ENCODE measurements around the gene EBI3. TPM values are rescaled to one million over a fixed set of nuclear protein-coding genes. Genes with fewer than 3 reads are reported as not detected.
"Not testable (repeated sequence)": the region's sequence is repeated elsewhere in the genome, so short reads cannot be mapped to it uniquely, and the experiment has no call there.

The EBI3 gene
- total RNA-seq, 1 experiment from 2014 or later, result 1.5 TPM

GRCh38 chr19:4186087-4186993 lies 43.0 kb upstream of the EBI3 start:
- Histone ChIP-seq H3K9me3 (ENCODE audit: low read depth, low read length, poor library complexity, severe bottlenecking) (no peaks in the 10 kb centered on the region), H3K27ac (ENCODE audit: low read depth, low read length, poor library complexity, severe bottlenecking) (no peak overlapping the region), H3K36me3 (ENCODE audit: insufficient read depth, low read length, poor library complexity, severe bottlenecking) (no peaks in the 10 kb centered on the region), H3K4me3 (ENCODE audit: low read depth, low read length, poor library complexity, severe bottlenecking) (no peak overlapping the region), H3K4me1 (ENCODE audit: insufficient read depth, low read length, poor library complexity, severe bottlenecking) (peaks cover 8% of the 10 kb centered on the region), H3K27me3 (replicated peaks; ENCODE audit: insufficient read depth, low read depth, low read length, poor library complexity) (no peaks in the 10 kb centered on the region)
- DNase-seq (ENCODE audit: low spot score), result peak; percentile 88
- TF ChIP-seq EZH2 (IDR thresholded peaks at IDR 0.05; ENCODE audit: borderline replicate concordance, low read depth, low read length, poor library complexity, severe bottlenecking), result no peak
- TF ChIP-seq, protein P1, sequence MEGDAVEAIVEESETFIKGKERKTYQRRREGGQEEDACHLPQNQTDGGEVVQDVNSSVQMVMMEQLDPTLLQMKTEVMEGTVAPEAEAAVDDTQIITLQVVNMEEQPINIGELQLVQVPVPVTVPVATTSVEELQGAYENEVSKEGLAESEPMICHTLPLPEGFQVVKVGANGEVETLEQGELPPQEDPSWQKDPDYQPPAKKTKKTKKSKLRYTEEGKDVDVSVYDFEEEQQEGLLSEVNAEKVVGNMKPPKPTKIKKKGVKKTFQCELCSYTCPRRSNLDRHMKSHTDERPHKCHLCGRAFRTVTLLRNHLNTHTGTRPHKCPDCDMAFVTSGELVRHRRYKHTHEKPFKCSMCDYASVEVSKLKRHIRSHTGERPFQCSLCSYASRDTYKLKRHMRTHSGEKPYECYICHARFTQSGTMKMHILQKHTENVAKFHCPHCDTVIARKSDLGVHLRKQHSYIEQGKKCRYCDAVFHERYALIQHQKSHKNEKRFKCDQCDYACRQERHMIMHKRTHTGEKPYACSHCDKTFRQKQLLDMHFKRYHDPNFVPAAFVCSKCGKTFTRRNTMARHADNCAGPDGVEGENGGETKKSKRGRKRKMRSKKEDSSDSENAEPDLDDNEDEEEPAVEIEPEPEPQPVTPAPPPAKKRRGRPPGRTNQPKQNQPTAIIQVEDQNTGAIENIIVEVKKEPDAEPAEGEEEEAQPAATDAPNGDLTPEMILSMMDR (conservative IDR thresholded peaks at IDR 0.05; ENCODE audit: low read depth, low read length), result peak; percentile 94
- ChIA-PET CTCF (interaction anchor here (1.0 kb wide), 1 partner anchor 15 kb away, joined by 7 read pairs; no protein-coding TSS in a partner anchor), POLR2A (ENCODE audit: low non-redundant PET) (interaction anchor here (0.6 kb wide), 1 partner anchor 22 kb away, joined by 6 read pairs; no protein-coding TSS in a partner anchor)
- no TSS peak for BruUV-seq (replicated peaks)
- intact Hi-C loops (cut with micrococcal nuclease; ENCODE audit: unreplicated experiment), result no loop called here

GRCh38 chr19:4187313-4188122 lies 41.8 kb upstream of the EBI3 start:
- no peaks in the 10 kb centered on the region for H3K36me3 ChIP-seq (ENCODE audit: insufficient read depth, low read length, poor library complexity, severe bottlenecking)
- CTCF ChIA-PET, result interaction anchor here (1.0 kb wide), 1 partner anchor 14 kb away, joined by 7 read pairs; no protein-coding TSS in a partner anchor
- POLR2A ChIA-PET (ENCODE audit: low non-redundant PET), result no interaction called here
- no peak overlapping the region for H3K4me3 ChIP-seq (ENCODE audit: low read depth, low read length, poor library complexity, severe bottlenecking)
- TF ChIP-seq, protein P1 (conservative IDR thresholded peaks at IDR 0.05; ENCODE audit: low read depth, low read length), result no peak
- TF ChIP-seq EZH2 (IDR thresholded peaks at IDR 0.05; ENCODE audit: borderline replicate concordance, low read depth, low read length, poor library complexity, severe bottlenecking), result no peak
- DNase-seq (ENCODE audit: low spot score), result no peak
- intact Hi-C loops (cut with micrococcal nuclease; ENCODE audit: unreplicated experiment), result no loop called here
- H3K4me1 ChIP-seq (ENCODE audit: insufficient read depth, low read length, poor library complexity, severe bottlenecking), result peaks cover 8% of the 10 kb centered on the region
- no peaks in the 10 kb centered on the region for H3K9me3 ChIP-seq (ENCODE audit: low read depth, low read length, poor library complexity, severe bottlenecking)
- H3K27me3 ChIP-seq (replicated peaks; ENCODE audit: insufficient read depth, low read depth, low read length, poor library complexity), result no peaks in the 10 kb centered on the region
- no TSS peak for BruUV-seq (replicated peaks)
- H3K27ac ChIP-seq (ENCODE audit: low read depth, low read length, poor library complexity, severe bottlenecking), result no peak overlapping the region

- intact Hi-C loops (cut with micrococcal nuclease; ENCODE audit: unreplicated experiment), result no loop called here
- no peaks in the 10 kb centered on the region for H3K4me1 ChIP-seq (ENCODE audit: insufficient read depth, low read length, poor library complexity, severe bottlenecking)
- no peaks in the 10 kb centered on the region for H3K9me3 ChIP-seq (ENCODE audit: low read depth, low read length, poor library complexity, severe bottlenecking)
- no peak overlapping the region for H3K27ac ChIP-seq (ENCODE audit: low read depth, low read length, poor library complexity, severe bottlenecking)
- no TSS peak for BruUV-seq (replicated peaks)
- ChIA-PET CTCF (no interaction called here), POLR2A (ENCODE audit: low non-redundant PET) (no interaction called here)
- no peaks in the 10 kb centered on the region for H3K36me3 ChIP-seq (ENCODE audit: insufficient read depth, low read length, poor library complexity, severe bottlenecking)
- DNase-seq (ENCODE audit: low spot score), result no peak
- TF ChIP-seq, protein P1 (conservative IDR thresholded peaks at IDR 0.05; ENCODE audit: low read depth, low read length), result no peak
- TF ChIP-seq EZH2 (IDR thresholded peaks at IDR 0.05; ENCODE audit: borderline replicate concordance, low read depth, low read length, poor library complexity, severe bottlenecking), result no peak
- no peaks in the 10 kb centered on the region for H3K27me3 ChIP-seq (replicated peaks; ENCODE audit: insufficient read depth, low read depth, low read length, poor library complexity)
- H3K4me3 ChIP-seq (ENCODE audit: low read depth, low read length, poor library complexity, severe bottlenecking), result no peak overlapping the region
Measured at GRCh38 chr19:4189641-4190040, 39.7 kb upstream of the EBI3 start.

- BruUV-seq (replicated peaks); H3K36me3 ChIP-seq (ENCODE audit: insufficient read depth, low read length, poor library complexity, severe bottlenecking); H3K27ac ChIP-seq (ENCODE audit: low read depth, low read length, poor library complexity, severe bottlenecking); H3K9me3 ChIP-seq (ENCODE audit: low read depth, low read length, poor library complexity, severe bottlenecking); H3K4me1 ChIP-seq (ENCODE audit: insufficient read depth, low read length, poor library complexity, severe bottlenecking); H3K4me3 ChIP-seq (ENCODE audit: low read depth, low read length, poor library complexity, severe bottlenecking); intact Hi-C loops (cut with micrococcal nuclease; ENCODE audit: unreplicated experiment); H3K27me3 ChIP-seq (replicated peaks; ENCODE audit: insufficient read depth, low read depth, low read length, poor library complexity); CTCF ChIA-PET; POLR2A ChIA-PET (ENCODE audit: low non-redundant PET); DNase-seq (ENCODE audit: low spot score): not testable (repeated sequence)
Measured at GRCh38 chr19:4192537-4192936, 36.8 kb upstream of the EBI3 start.
